GM23248 (cell line): Measurements from ENCODE around the gene C5. TPM values are rescaled to one million over a fixed set of nuclear protein-coding genes. Genes with fewer than 3 reads are reported as not detected.

Experiments
- DNase-seq: peaks from one replicate; pipeline ENCODE4 v3.0.0-alpha.2; 2015
- H2AFZ ChIP-seq: fragments of 200-600 bp; sonication (generic); 2 replicates; pipeline ENCODE4 v1.6.1; 2016; ENCODE audit warnings: antibody characterized with exemption
- H3F3A ChIP-seq: fragments of 200-600 bp; sonication (generic); 2 replicates; pipeline ENCODE4 v1.6.1; 2016; ENCODE audit warnings: mild to moderate bottlenecking, antibody characterized with exemption, mixed run types; ENCODE audit not compliant: insufficient read depth
- H3K27ac ChIP-seq: fragments of 200-600 bp; sonication (generic); 2 replicates; pipeline ENCODE4 v1.5.1; 2016; ENCODE audit warnings: mild to moderate bottlenecking
- H3K27me3 ChIP-seq: fragments of 200-600 bp; sonication (generic); replicated peaks from 2 replicates; pipeline ENCODE4 v1.6.1; 2016; ENCODE audit warnings: mild to moderate bottlenecking; ENCODE audit not compliant: insufficient read depth
- H3K36me3 ChIP-seq: fragments of 200-600 bp; sonication (generic); 2 replicates; pipeline ENCODE4 v1.6.1; 2016; ENCODE audit warnings: low read depth, mild to moderate bottlenecking
- H3K4me1 ChIP-seq: fragments of 200-600 bp; sonication (generic); 2 replicates; pipeline ENCODE4 v1.6.1; 2016; ENCODE audit warnings: mild to moderate bottlenecking; ENCODE audit not compliant: insufficient read depth
- H3K4me2 ChIP-seq: fragments of 200-600 bp; sonication (generic); one replicate; pipeline ENCODE4 v1.6.1; 2016; ENCODE audit warnings: mild to moderate bottlenecking; ENCODE audit not compliant: unreplicated experiment
- H3K4me3 ChIP-seq: fragments of 200-600 bp; sonication (generic); 2 replicates; pipeline ENCODE4 v1.5.1; 2016; ENCODE audit warnings: mild to moderate bottlenecking
- H3K79me2 ChIP-seq: fragments of 200-600 bp; sonication (generic); 2 replicates; pipeline ENCODE4 v1.6.1; 2016; ENCODE audit warnings: mild to moderate bottlenecking; ENCODE audit not compliant: insufficient read depth
- H3K9ac ChIP-seq: fragments of 200-600 bp; sonication (generic); 2 replicates; pipeline ENCODE4 v1.6.1; 2016; ENCODE audit warnings: mild to moderate bottlenecking
- H3K9me2 ChIP-seq: fragments of 200-600 bp; sonication (generic); 2 replicates; pipeline ENCODE4 v1.6.1; 2016; ENCODE audit warnings: mixed run types, mild to moderate bottlenecking, moderate library complexity; ENCODE audit not compliant: insufficient read depth
- H3K9me3 ChIP-seq: fragments of 200-600 bp; sonication (generic); one replicate; pipeline ENCODE4 v1.6.1; 2017; ENCODE audit warnings: low read depth
- H4K20me1 ChIP-seq: fragments of 200-600 bp; sonication (generic); 2 replicates; pipeline ENCODE4 v1.6.0; 2016; ENCODE audit not compliant: insufficient read depth
- EZH2 ChIP-seq: fragments of 200-600 bp; sonication (generic); IDR thresholded peaks from 2 replicates; pipeline ENCODE4 v1.6.1; 2018; ENCODE audit warnings: antibody characterized with exemption, mild to moderate bottlenecking; ENCODE audit not compliant: insufficient read depth, poor library complexity, severe bottlenecking
- EZH2phosphoT487 ChIP-seq: fragments of 200-600 bp; sonication (generic); IDR thresholded peaks from 2 replicates; pipeline ENCODE4 v1.6.1; 2018; ENCODE audit warnings: antibody characterized with exemption, moderate library complexity, mild to moderate bottlenecking, low read depth; ENCODE audit not compliant: insufficient read depth
- WGBS, 2 experiments: methylation state at CpG; one replicate each; pipeline ENCODE4 v1.1.6; 2015 to 2017; ENCODE audit warnings: low lambda C conversion rate in 2 of 2, low coverage in 1 of 2; ENCODE audit errors: missing lambda C conversion rate in 2 of 2; 5-methylcytosine and 5-hydroxymethylcytosine counted together
- in situ Hi-C: fragments of 300-500 bp; cut with MboI; formaldehyde crosslinking; loops from 2 replicates; pipeline ENCODE4 v1.15.0; 2020
- polyA plus RNA-seq: library from polyadenylated mRNA; unstranded; fragments of >200 nt; fragmentation: Nextera tagmentation; extraction: Ambion mirVana; gene quantifications from 2 replicates; pipeline ENCODE4 v1.2.1, GENCODE V29; 2016
- total RNA-seq: library from RNA; depleted of rRNA; stranded (reverse); fragments of >200 nt; shearing (Covaris generic); gene quantifications from 2 replicates; pipeline ENCODE4 v1.2.3, GENCODE V29; 2014

C5 gene
- total and polyA plus RNA-seq, 2 experiments from 2014 or later, result 1.2 to 1.6 TPM

DNA sequence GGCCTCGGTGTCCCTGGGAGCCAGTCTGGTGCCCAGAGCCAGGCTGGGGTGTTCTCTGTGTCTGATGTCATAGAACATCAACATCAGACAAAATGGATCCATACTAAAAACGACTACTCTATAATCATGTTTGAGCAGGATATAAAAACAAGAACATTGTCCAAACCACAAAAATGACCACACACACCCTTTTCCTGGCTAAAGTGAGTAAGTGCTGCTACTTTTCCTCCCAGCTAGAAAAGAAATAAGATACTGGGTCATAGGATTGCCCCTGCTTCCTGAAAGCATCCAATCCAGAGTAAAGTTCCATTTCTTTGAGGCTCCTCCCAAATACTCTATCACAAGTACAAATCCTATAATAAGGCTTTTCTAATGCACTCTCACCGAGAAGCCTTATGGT lies 103.8 kb downstream of the C5 start:
- Histone ChIP-seq H3K9ac (no peak overlapping the region), H3K27ac (peak overlapping the region; percentile 14; the same call in 1 of the 2 replicates), H3K4me1 (peaks cover 26% of the 10 kb centered on the region), H3K9me2 (no peaks in the 10 kb centered on the region), H2AFZ (peak overlapping the region; percentile 50), H3K79me2 (no peaks in the 10 kb centered on the region), H3K27me3 (no peaks in the 10 kb centered on the region), H3K36me3 (no peaks in the 10 kb centered on the region), H3K4me2 (peak overlapping the region; percentile 8), H3K4me3 (no peak overlapping the region), H3K9me3 (no peaks in the 10 kb centered on the region), H3F3A (peaks cover 12% of the 10 kb centered on the region; the same call in 1 of the 2 replicates), H4K20me1 (no peaks in the 10 kb centered on the region)
- WGBS, 2 experiments, result 65 to 67% methylated on average over 3 of the region's 3 CpGs
- TF ChIP-seq EZH2, result no peak
- TF ChIP-seq EZH2phosphoT487, result no peak
- DNase-seq, result peak; percentile 60
- in situ Hi-C loops, result no loop called here

DNA sequence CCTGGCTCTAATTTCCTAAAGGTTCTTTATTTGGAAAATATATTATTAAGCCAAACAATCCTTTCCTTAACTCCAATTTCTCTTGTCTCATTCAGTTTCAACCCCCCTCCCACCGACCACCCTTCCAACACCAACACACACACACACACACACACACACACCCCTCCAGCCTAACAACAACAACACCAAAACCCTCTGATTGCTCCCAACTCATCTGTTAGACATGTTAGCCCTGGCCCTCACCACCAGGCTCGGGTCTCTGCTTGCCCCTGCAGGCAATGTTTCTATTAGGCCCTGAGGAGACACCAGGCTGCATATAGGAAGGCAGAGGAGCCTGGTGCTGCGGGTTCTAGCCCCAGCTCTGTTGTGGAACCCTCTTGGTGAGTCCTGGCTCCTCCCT lies 105.1 kb downstream of the C5 start:
- H3F3A ChIP-seq, result peaks cover 14% of the 10 kb centered on the region; the same call in 1 of the 2 replicates
- peaks cover 34% of the 10 kb centered on the region for H3K4me1 ChIP-seq
- no peaks in the 10 kb centered on the region for H3K79me2 ChIP-seq

DNA sequence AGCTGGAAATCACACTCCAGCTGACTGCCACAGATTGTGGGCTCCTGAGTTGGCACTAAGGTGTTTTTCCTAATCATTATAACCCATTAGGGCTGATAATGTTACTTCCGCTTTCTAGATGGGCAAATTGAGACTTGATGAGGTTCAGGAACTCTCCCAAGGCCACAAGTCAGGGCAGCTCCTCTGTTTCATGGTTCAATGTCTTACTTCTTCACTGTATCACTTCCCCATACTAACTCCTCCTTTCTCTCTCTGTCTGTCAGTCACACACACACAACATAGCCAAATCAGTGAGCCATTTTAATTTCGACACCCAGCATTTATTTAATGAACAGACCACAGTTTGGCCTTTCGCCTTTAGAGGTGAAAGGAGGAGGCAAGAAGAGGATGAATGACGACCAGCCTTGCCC lies 105.6 kb downstream of the C5 start:
- Histone ChIP-seq H3K4me3 (no peak overlapping the region), H3K27ac (no peak overlapping the region), H3K4me2 (no peak overlapping the region), H3K9ac (no peak overlapping the region), H3K4me1 (peaks cover 34% of the 10 kb centered on the region), H3K79me2 (no peaks in the 10 kb centered on the region), H2AFZ (no peak overlapping the region), H3K27me3 (no peaks in the 10 kb centered on the region), H3F3A (peaks cover 14% of the 10 kb centered on the region; the same call in 1 of the 2 replicates), H4K20me1 (no peaks in the 10 kb centered on the region), H3K9me2 (no peaks in the 10 kb centered on the region), H3K36me3 (no peaks in the 10 kb centered on the region), H3K9me3 (no peaks in the 10 kb centered on the region)
- 91 to 98% methylated on average over 4 of the region's 4 CpGs for WGBS, 2 experiments
- in situ Hi-C loops, result no loop called here
- no peak for TF ChIP-seq EZH2
- TF ChIP-seq EZH2phosphoT487, result no peak
- DNase-seq, result no peak

More for the DNA sequence above, 105.1 kb downstream of the C5 start:
- Histone ChIP-seq H3K9me2 (no peaks in the 10 kb centered on the region), H3K36me3 (no peaks in the 10 kb centered on the region), H3K9me3 (no peaks in the 10 kb centered on the region), H3K4me3 (no peak overlapping the region), H3K27ac (no peak overlapping the region), H3K27me3 (no peaks in the 10 kb centered on the region), H2AFZ (no peak overlapping the region), H3K4me2 (no peak overlapping the region), H4K20me1 (no peaks in the 10 kb centered on the region), H3K9ac (no peak overlapping the region)
- no peak for TF ChIP-seq EZH2
- no peak for TF ChIP-seq EZH2phosphoT487
- no peak for DNase-seq
- in situ Hi-C loops, result no loop called here
- WGBS, 2 experiments, result 79 to 89% methylated on average over 3 of the region's 3 CpGs

DNA sequence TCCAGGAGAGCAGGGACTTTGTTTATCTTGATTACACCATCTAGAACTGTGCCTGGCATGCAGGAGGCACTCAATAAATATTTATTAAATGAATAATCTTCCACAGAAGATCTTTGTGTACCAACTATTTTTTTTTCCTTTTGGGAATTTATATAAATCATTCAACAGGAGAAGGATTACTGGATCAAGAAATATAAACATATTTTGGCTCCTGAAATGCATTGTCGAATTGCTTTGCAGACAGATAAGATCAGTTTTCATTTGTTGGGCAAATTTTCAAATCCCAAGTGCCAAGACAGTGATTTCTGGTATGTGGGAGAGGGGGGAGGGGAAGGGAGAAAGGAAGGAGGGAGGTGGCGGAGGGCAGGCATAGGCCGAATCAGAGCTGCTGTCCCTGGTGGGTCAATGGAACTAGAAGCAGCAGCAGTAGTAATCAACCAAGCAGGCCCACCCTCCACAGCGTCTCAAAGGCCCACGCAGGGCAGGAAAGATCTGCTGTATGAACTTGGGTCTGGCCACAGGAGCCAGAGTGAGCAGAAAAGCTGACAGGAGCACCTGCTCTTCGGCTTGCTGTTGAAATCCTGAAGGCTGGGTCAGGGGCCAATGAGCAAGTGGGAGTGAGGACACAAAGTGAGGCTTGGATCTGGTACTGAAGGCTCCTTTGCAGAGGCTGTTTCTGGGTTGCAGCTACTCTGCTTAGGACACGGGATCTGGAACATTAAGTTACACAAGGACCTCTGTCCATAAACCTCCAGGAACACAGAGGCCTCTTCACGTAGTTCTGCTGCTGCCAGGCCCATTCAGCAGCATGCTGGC lies 107.7 kb downstream of the C5 start:
- H3K9me3 ChIP-seq, result no peaks in the 10 kb centered on the region
- no peak overlapping the region for H3K27ac ChIP-seq

More for the DNA sequence above, 107.7 kb downstream of the C5 start:
- 27 to 38% methylated on average over 6 to 8 of the region's 8 CpGs for WGBS, 2 experiments
- Histone ChIP-seq H3K4me1 (peaks cover 38% of the 10 kb centered on the region), H3K9ac (no peak overlapping the region), H3K79me2 (no peaks in the 10 kb centered on the region), H2AFZ (0 out of 2 replicates have a peak overlapping the region, but pooled peaks have one; percentile 5), H3K4me2 (no peak overlapping the region), H3K36me3 (no peaks in the 10 kb centered on the region), H3K27me3 (no peaks in the 10 kb centered on the region), H4K20me1 (no peaks in the 10 kb centered on the region), H3F3A (peaks cover 18% of the 10 kb centered on the region; the same call in 1 of the 2 replicates), H3K9me2 (no peaks in the 10 kb centered on the region), H3K4me3 (no peak overlapping the region)
- DNase-seq, result peak; percentile 4
- in situ Hi-C loops, result no loop called here
- TF ChIP-seq EZH2phosphoT487, result no peak
- TF ChIP-seq EZH2, result no peak
